GM18951 (cell line): ENCODE measurements around the gene ISYNA1.

Experiments used
- POLR2A ChIP-seq: IDR thresholded peaks from 4 replicates; pipeline ENCODE4 v1.6.1; 2011; ENCODE audit warnings: mild to moderate bottlenecking; ENCODE audit not compliant: insufficient read length, insufficient read depth; ENCODE audit errors: extremely low read depth
- in situ Hi-C: fragments of 300-500 bp; cut with MboI; formaldehyde crosslinking; loops from one replicate; pipeline ENCODE4 v1.12.0; 2022; ENCODE audit warnings: low sequenced_read_pairs, mixed read lengths, inconsistent platforms; ENCODE audit not compliant: unreplicated experiment

Gene ISYNA1

DNA sequence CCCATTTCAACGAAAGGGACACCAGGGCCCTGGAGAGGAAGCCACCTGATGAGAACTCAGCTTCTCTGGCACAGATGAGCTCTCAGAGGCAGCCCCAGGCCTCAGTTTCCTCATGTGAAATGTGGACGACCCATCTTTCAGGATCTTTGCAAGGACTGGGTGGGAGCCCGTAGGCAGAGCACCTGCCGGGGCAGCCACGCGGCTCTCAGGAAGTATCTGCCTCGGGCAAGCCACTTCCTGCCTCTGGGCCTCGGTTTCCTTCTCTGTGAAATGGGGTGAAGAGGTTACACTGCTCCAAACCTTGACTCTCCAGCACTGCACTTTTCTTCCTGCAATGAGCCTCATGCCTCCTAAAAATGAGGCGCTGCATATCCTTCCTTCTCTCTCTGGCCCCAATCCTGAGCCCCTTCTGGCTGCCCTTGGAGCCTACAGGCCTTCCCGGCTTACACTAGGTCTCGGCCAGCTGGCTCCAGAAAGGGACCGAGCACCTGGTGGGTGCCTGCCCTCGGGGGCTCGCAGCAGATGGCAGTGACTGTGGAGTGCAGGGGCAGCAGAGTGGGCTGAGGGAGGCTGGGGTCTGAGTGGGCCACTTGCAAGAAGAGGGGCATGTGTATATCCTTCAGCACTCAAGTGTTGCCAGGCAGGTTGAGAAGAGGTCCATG is 15.3 kb downstream of the ISYNA1 start:
- TF ChIP-seq POLR2A = no peak
- in situ Hi-C loops = no loop called here

DNA sequence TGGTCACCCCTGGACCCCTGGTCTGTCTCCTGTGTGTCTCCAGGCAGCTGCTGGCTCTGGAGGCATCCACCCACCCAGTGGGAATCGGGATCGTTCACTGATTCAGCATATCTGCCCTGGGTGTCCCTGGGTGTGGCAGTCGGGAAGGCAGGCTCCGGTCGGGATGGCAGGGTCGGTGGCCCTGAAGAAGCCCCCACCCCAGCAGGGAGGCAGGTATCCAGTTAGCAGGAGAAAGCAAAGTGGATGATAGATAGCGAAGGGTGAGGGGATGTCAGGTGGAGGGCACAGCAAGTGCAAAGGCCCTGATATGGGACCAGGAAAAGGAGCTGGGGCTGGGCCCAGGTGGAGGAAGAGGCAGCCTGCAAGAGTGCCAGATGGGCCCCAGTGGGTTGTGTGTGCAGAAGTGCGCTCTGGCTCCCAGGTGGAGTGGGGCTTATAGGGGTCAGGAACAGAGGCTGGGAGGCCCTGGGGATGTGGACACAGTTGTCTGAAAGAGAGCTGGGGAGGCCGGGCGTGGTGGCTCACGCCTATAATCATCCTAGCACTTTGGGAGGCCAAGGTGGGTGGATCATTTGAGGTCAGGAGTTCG is 16.5 kb downstream of the ISYNA1 start:
- in situ Hi-C loops = no loop called here
- TF ChIP-seq POLR2A = no peak

DNA sequence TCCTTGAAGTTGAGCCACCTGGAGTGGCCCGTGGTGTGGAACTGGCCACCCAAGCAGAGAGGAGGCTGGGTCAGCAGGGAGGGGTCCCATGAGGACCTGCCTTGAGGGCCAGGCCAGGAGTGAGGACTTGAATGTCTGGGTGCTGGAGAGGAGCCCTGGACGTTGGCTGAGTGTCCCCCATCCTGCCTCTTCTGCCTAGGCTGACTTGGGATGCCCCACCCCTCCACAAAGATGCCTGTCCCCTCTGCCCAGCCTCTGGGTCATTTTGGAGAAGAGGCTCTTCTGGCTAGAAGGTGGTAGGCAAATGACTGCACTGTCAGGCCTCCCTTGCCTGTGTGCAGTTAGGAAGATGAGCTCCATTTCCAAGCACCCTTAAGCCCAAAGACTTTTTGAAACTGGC is 17.0 kb downstream of the ISYNA1 start:
- in situ Hi-C loops = no loop called here

DNA sequence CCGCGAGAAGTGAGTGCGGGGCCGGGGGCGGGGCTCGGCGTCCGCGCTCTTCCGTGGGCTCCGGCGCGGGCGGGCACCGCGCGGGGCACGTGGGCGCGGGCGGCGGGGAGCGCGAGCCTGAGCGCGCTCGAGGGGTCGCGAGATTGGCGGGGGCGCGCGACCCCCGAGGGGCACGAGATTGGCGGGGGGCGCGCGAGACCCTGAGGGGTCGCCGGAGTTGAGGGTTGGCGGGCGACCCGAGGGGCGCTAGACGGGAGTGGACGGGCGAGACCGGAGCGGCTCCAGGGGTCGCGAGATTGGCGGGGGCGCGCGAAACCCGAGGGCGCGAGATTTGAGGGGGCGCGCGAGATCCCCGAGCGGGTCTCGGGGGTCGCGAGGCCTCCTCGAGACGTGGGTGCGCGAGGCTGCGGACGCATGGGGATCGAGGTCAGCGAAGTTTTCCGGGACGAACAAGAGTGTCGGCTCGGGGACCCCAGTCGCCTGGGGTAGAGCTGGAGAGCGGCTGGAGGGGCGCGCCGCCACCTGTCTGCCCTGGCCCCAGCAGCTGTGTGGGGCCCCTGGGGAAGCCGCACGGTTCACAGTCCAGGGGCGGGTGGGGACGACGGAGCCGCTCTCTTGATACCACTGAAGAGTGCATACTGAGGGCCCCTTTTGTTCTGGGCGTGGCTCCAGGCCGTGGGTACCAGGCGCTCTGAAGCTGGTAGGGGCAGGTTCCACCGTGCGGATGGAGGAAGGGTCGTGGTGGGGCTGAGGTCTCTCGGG is 18.1 kb downstream of the ISYNA1 start:
- TF ChIP-seq POLR2A = no peak
- in situ Hi-C loops = no loop called here

More for the DNA sequence above, 17.0 kb downstream of the ISYNA1 start:
- TF ChIP-seq POLR2A = no peak

DNA sequence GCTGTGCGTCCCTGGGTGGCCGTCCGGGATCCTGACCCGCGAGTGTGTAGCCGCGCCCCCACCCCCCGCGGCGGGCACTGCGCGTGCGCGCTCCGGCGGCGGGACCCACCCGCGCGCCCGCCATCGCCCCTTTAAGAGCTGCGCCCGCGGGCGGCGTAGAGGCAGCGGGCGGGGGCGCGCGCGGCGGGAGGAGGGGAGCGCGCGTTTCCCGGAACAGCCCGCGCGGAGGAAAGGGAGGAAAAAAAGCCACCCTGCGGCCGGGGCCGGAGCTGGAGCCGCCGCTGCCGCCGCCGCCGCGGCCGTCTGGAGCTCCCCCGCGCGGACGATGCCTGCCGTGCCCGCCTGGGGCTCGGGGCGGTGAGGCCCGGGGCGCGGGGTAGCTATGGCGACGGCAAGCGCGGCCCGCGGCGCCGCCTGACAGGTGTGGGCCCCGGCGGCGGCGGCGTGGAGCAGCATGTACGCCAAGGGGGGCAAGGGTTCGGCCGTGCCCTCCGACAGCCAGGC is 18.7 kb downstream of the ISYNA1 start, which contains the start of gene SSBP4:
Gene SSBP4 (plus strand): TSS at position 204 of the 504 bp plus-strand sequence. CDS start 251 bp downstream, at position 455.
- TF ChIP-seq POLR2A = peak; percentile 40
- in situ Hi-C loops = no loop called here

DNA sequence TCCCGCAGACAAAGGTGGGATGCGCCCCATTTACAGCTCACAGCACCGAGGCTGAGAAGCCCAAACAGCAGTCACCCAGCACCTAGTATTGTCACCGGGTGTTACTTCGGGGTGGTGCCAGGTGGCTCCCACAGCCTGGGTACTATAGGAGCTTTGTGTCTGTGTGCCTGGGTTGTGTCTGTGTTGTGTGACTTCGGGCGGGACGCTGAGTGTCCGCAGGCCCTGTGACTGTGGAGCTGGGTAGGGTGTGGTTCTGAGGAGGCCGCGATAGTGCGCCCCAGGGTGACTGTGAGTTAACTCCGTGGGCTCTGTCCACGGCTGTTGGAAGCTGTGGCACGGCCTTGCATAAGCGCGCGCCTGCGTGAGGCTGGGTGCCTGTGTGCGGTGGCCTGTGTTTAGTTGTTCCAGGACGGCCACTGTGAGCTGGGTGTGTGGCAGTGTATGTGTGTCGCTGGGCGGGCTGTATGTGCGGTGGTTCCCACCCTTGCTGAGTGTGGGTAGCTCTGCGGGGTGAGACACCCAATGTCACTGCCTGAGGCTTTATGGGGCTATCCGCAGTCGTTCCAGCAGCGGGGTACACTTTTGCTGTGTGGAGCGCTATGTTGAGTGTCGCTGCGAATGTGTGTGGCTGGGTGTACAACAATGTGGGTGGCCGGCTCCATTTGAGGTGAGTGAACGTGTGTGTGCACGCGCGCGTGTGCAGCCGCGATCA is 19.3 kb downstream of the ISYNA1 start:
- in situ Hi-C loops = no loop called here
- no peak for TF ChIP-seq POLR2A

DNA sequence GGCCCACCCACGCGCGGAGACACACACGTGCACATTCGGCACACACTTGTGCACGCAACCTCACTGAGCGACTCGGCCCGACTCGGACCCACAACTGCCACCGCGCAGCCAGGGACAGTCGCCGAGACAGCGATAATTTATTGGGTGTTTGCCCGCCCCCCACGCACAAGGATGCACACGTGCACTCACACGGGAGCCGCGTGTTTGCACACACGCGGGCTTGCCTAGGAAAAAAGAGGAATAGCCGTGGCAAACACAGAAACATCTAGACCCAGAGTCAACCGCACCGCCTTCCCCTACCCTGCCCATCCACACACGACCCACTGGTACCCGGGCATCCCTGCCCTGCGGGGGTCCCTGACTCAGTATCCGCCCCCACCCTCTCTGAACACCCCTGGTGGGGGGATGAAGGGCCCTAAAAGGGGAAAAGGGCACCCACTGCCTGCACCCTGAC is 19.9 kb downstream of the ISYNA1 start:
- in situ Hi-C loops = no loop called here
- TF ChIP-seq POLR2A = no peak

DNA sequence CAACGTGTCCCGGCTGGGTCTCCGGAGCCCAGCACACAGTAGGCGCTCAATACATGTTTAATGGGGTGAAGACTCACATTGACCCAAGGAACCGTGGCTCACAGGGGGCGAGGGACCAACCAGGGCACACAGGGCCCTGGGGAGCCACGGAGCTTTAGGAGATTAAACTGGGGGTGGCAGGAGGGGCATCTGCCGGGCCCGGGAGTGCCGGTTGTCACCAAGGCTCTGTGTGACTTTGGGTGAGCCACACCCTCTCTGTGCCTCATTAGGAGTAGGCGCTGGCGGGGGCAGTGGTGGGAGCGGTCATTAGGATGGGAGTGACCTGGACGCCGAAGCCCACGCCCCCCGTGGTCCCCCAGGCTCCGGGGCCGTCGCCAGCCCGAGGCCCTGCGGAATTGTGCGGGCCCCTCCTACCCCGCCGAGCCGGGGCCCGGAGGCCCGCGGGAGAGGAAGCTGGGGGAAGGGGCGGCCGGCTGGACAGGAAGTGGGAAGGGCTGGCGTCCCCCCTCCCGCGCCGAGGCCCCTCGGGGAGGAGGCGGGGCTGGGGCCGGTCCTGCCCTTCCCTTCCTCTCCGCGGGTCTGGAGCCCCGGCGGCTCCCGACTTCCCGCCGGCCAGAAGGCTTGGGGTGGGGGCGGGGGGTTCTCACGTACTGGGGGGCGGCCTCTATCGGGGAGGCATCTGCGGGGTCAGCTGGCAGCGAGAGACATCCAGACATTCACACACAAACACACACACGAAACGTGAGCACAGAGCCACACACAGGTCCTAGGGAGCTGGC is 20.5 kb downstream of the ISYNA1 start:
- in situ Hi-C loops = no loop called here
- TF ChIP-seq POLR2A = peak; percentile 61

DNA sequence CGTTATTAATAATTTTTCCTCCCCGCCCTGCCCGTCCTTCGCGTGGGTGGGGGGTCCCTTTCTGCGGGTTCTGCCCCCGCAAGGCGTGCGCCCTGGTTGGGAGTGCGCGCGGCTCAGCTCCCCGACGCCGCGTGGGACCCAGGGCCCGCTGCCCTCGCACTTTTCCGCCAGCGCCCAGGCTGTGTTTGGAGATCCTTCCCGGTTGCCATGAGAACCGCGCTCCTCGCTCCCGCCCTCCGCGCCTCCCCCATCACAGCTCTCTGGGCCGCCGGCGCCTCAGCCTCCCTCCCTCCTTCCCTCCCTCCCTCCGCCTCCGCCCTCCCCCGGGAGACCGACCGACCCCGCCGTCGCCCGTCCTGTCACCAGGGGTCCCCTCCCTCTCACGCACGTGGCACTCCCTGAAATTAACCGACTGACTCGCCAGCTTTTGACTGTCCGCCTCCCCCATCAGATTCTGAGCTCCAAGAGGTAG is 21.1 kb downstream of the ISYNA1 start:
- in situ Hi-C loops = no loop called here
- no peak for TF ChIP-seq POLR2A

DNA sequence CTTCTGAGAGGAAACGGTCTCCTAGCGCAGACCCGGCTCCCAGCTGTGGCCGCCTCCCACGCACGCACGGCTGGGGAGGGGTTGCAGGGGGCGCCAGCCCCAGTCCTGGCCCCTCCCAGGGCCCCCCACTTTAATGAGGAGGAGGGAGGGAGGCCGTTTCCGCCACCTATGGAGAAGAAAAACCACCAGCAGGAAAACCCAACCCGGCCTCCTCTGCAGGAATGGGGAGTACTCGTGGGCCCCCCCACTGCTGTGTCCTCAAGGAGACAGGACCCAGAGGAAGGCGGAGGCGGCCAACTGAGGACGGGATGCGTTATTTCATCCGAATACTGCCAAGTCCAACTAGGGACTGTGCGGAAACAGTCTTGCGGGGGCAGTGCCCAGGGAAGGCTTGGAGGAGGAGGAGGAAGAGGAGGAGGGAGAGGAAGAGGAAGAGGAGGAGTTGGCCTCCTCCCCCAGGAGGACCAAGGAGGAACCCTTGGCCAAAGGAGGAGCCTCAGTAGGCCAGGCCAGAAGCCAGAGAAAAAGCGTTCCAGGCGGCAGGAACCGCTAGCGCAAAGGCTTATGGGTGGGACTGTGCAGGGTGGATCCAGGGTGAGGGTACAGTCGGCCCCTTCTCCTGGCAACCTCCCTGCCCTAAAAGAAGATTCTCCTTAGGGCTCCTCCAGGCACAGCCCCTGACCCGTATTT is 22.6 kb downstream of the ISYNA1 start:
- TF ChIP-seq POLR2A = no peak
- in situ Hi-C loops = no loop called here

DNA sequence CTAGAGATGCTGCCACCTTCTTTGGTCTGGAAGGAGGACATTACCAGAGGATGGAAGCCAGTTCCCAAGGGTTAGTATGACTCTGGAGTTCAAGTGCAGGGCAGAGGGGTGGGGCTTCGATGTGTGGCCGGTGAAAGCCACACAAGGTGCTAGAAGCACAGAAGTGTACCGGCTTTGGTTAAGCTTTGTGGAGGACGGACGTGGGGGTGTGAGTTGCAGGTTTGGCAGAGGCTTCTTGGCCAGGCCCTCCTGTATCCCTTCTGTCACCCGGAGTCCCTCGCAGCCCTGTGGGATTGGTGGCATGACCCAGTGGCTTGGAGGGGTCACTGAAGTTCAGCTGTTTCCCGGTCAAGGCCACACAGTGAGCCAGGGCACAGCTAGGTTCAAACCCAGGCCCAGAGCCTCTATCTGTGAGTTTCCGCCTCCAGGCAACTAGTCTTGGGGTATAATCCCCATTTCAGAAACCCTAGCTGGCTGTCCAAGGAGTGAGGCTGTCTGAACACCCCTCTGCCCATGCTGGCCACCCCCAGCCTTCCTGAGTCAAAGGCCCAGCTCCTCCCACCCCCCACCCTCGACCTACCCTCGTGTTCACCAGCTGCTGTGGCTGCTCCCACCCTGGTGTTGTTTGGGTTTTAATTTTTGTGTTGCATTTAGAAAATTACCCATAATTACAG is 23.3 kb downstream of the ISYNA1 start:
- in situ Hi-C loops = loop anchor here (5.0 kb wide), 1 partner anchor 67 kb away; no protein-coding TSS in a partner anchor

DNA sequence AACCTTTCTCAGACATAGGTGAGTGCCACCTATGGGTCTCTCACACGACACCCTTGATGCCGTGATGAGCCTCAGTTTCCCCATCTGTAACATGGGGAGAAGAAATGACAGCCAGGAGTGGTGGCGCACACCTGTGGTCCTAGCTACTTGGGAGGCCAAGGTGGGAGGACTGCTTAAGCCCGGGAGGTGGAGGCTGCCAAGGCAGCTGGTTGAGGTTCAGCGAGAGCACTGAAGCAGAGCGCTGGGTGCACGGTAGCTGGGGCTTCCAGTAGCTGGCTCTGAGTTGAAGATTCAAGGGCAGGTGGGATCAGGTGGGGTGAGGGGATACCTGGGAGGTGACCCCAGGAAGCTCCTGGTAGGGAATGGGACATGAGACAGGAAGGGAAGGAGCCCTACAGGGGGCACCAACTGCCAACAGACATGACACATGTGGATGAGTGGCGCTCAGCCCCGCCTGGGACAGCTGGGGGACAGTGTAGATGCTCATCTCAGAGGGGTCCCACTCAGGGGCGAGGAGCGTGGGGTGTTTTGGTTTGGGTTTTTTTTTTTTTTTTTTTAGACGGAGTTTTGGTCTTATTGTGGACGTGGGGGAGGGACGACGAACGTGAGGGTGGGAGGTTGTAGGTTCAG is 25.2 kb downstream of the ISYNA1 start:
- in situ Hi-C loops = loop anchor here (5.0 kb wide), 1 partner anchor 65 kb away; no protein-coding TSS in a partner anchor
- TF ChIP-seq POLR2A = no peak

More for the DNA sequence above, 23.3 kb downstream of the ISYNA1 start:
- TF ChIP-seq POLR2A = no peak
